ENCODE data around the gene SNX5.

The SNX5 gene

GRCh38 chr20:17896771-17897369, 71.7 kb downstream of the SNX5 start:
- DNase-seq (ENCODE audit: extremely low read depth, low read depth), result no peak
- TF ChIP-seq CTCF (IDR thresholded peaks at IDR 0.05; ENCODE audit: low read depth, low read length), result no peak

GRCh38 chr20:17896193-17896723, 72.3 kb downstream of the SNX5 start:
- no peak for TF ChIP-seq CTCF (IDR thresholded peaks at IDR 0.05; ENCODE audit: low read depth, low read length)

GRCh38 chr20:17895641-17896171, 72.9 kb downstream of the SNX5 start:
- TF ChIP-seq CTCF (IDR thresholded peaks at IDR 0.05; ENCODE audit: low read depth, low read length), result no peak
- no peak for DNase-seq (ENCODE audit: extremely low read depth, low read depth)

More at GRCh38 chr20:17896193-17896723, 72.3 kb downstream of the SNX5 start:
- no peak for DNase-seq (ENCODE audit: extremely low read depth, low read depth)

GRCh38 chr20:17893445-17893844, 75.1 kb downstream of the SNX5 start:
- no peak for TF ChIP-seq CTCF (IDR thresholded peaks at IDR 0.05; ENCODE audit: low read depth, low read length)
- no peak for DNase-seq (ENCODE audit: extremely low read depth, low read depth)

GRCh38 chr20:17892189-17892938, 76.2 kb downstream of the SNX5 start:
- no peak for TF ChIP-seq CTCF (IDR thresholded peaks at IDR 0.05; ENCODE audit: low read depth, low read length)
- no peak for DNase-seq (ENCODE audit: extremely low read depth, low read depth)

All from AG09319 (cell line).